Natural killer cell (primary cell): ENCODE results near the gene ST8SIA4. TPM values are rescaled to one million over a fixed set of nuclear protein-coding genes. Genes with fewer than 3 reads are reported as not detected.

Experiments used
- ATAC-seq, 3 donors: fragments of 150-1000 bp in 2 of 3; fragments of 200-7000 bp in 1 of 3; cut with Tn5 transposase; 1 replicate in 1 of 3; 2 replicates in 2 of 3; pipeline ENCODE4 v1.10.0; 2021; ENCODE audit warnings: mild to moderate bottlenecking in 2 of 3, moderate library complexity in 2 of 3
- DNase-seq, 2 donors: peaks; one replicate each; pipeline versions ENCODE4 v3.0.0 to v3.0.0-alpha.2; 2013 to 2021; ENCODE audit warnings: mixed read lengths in 1 of 2
- H3K27ac ChIP-seq: one replicate; pipeline ENCODE4 v1.5.1; 2013; ENCODE audit warnings: mild to moderate bottlenecking, low read length
- H3K27me3 ChIP-seq: one replicate; pipeline ENCODE4 v1.6.1; 2013; ENCODE audit warnings: low read length; ENCODE audit not compliant: control insufficient read depth, insufficient read depth
- H3K36me3 ChIP-seq: one replicate; pipeline ENCODE4 v1.6.1; 2013; ENCODE audit warnings: low read length; ENCODE audit not compliant: control insufficient read depth, insufficient read depth
- H3K4me1 ChIP-seq: one replicate; pipeline ENCODE4 v1.6.1; 2013; ENCODE audit warnings: low read length; ENCODE audit not compliant: control insufficient read depth, insufficient read depth
- H3K4me3 ChIP-seq: one replicate; pipeline ENCODE4 v1.5.1; 2013; ENCODE audit warnings: low read length
- H3K9me3 ChIP-seq: one replicate; pipeline ENCODE4 v1.6.1; 2013; ENCODE audit warnings: low read length; ENCODE audit not compliant: control insufficient read depth, insufficient read depth
- H3K27ac Mint-ChIP-seq, 2 donors: one replicate each; pipeline ENCODE4 v1.8.0; 2022; ENCODE audit warnings: mild to moderate bottlenecking in 2 of 2, mixed read lengths in 2 of 2, moderate library complexity in 1 of 2
- H3K27me3 Mint-ChIP-seq, 2 donors: one replicate each; pipeline ENCODE4 v1.8.0; 2022; ENCODE audit warnings: low read depth in 2 of 2, mixed read lengths in 2 of 2
- H3K36me3 Mint-ChIP-seq: one replicate; pipeline ENCODE4 v1.8.0; 2022; ENCODE audit warnings: mixed read lengths
- H3K4me1 Mint-ChIP-seq, 2 donors: one replicate each; pipeline ENCODE4 v1.8.0; 2022; ENCODE audit warnings: mixed read lengths in 2 of 2
- H3K4me3 Mint-ChIP-seq: one replicate; pipeline ENCODE4 v1.8.0; 2022; ENCODE audit warnings: mild to moderate bottlenecking, moderate library complexity, mixed read lengths
- H3K9me3 Mint-ChIP-seq, 2 donors: one replicate each; pipeline ENCODE4 v1.8.0; 2022; ENCODE audit warnings: mixed read lengths in 2 of 2
- CTCF ChIP-seq: fragments of 200-600 bp; IDR thresholded peaks from one replicate; pipeline ENCODE4 v1.8.0; 2022; ENCODE audit warnings: antibody characterized with exemption
- WGBS: methylation state at CpG from one replicate; pipeline ENCODE4 v1.1.7; 2013; ENCODE audit warnings: missing lambda C conversion rate; ENCODE audit not compliant: insufficient coverage; 5-methylcytosine and 5-hydroxymethylcytosine counted together
- intact Hi-C: fragments of 100-400 bp; cut with micrococcal nuclease; formaldehyde crosslinking; loops from one replicate; pipeline ENCODE4 v1.14.2; 2022
- total RNA-seq, 4 donors: library from RNA; stranded (reverse); fragments of 120-200 nt in 1 of 4; gene quantifications; one replicate each; pipeline versions ENCODE4 v1.2.3 to v1.2.4, GENCODE V29; 2013 to 2022

ST8SIA4 gene
- total RNA-seq, 3 donors from 2014 or later (not counting 1 experiment from before 2014, with no cell fraction given): 36.3 to 63.1 (median 59.9) TPM

DNA sequence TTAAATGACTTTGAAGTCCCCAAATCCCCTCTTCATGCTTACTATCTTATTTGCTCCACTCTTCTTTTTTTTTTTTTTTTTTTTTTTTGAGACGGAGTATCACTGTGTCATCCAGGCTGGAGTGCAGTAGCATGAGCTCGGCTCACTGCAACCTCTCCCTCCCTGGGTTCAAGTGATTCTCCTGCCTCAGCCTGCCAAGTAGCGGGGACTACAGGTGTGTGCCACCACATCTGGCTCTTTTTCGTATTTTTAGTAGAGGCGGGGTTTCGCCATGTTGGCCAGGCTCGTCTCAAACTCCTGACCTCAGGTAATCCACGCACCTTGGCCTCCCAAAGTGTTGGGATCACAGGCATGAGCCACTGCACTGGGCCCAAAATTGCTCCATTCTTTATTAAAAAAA is 51.0 kb downstream of the ST8SIA4 start:
- H3K4me1 ChIP-seq: peaks cover 5% of the 10 kb centered on the region
- H3K27me3 ChIP-seq: no peaks in the 10 kb centered on the region
- no peak overlapping the region for H3K27ac ChIP-seq
- intact Hi-C loops: no loop called here
- no peak for ATAC-seq
- H3K36me3 ChIP-seq: peaks cover 24% of the 10 kb centered on the region
- peaks cover 31 to 37% of the 10 kb centered on the region in 2 donors for H3K4me1 Mint-ChIP-seq
- no peaks in the 10 kb centered on the region for H3K9me3 Mint-ChIP-seq
- H3K27me3 Mint-ChIP-seq: no peaks in the 10 kb centered on the region
- no peaks in the 10 kb centered on the region for H3K9me3 ChIP-seq
- 97% methylated on average over 8 of the region's 8 CpGs for WGBS
- H3K4me3 Mint-ChIP-seq: no peak overlapping the region
- H3K36me3 Mint-ChIP-seq: no peaks in the 10 kb centered on the region
- no peak for DNase-seq
- TF ChIP-seq CTCF: no peak
- H3K4me3 ChIP-seq: no peak overlapping the region
- peak overlapping the region; percentile 82 to 94 for H3K27ac Mint-ChIP-seq

GRCh38 chr5:100846772-100847171 is 56.3 kb downstream of the ST8SIA4 start:
- ATAC-seq: no peak
- no peaks in the 10 kb centered on the region for H3K27me3 Mint-ChIP-seq
- DNase-seq: no peak
- TF ChIP-seq CTCF: no peak
- peaks cover 33 to 40% of the 10 kb centered on the region in 2 donors for H3K4me1 Mint-ChIP-seq
- peak overlapping the region; percentile 21 to 57 for H3K27ac Mint-ChIP-seq
- H3K36me3 Mint-ChIP-seq: no peaks in the 10 kb centered on the region
- 89% methylated on average over 1 of the region's 4 CpGs for WGBS
- H3K27me3 ChIP-seq: no peaks in the 10 kb centered on the region
- intact Hi-C loops: no loop called here
- H3K4me3 ChIP-seq: no peak overlapping the region
- H3K36me3 ChIP-seq: peaks cover 19% of the 10 kb centered on the region
- H3K4me1 ChIP-seq: no peaks in the 10 kb centered on the region
- H3K27ac ChIP-seq: no peak overlapping the region
- no peak overlapping the region for H3K4me3 Mint-ChIP-seq
- H3K9me3 Mint-ChIP-seq: no peaks in the 10 kb centered on the region
- no peaks in the 10 kb centered on the region for H3K9me3 ChIP-seq

GRCh38 chr5:100842080-100842479 is 61.0 kb downstream of the ST8SIA4 start:
- no peak overlapping the region for H3K27ac ChIP-seq
- no CpG with 5 or more reads among the region's 2 CpGs for WGBS
- Mint-ChIP-seq H3K4me3 (no peak overlapping the region), H3K27ac (peak overlapping the region; percentile 85), H3K9me3 (no peaks in the 10 kb centered on the region), H3K27me3 (no peaks in the 10 kb centered on the region), H3K4me1 (peaks cover 62 to 74% of the 10 kb centered on the region in 2 donors), H3K36me3 (no peaks in the 10 kb centered on the region)
- H3K4me1 ChIP-seq: no peaks in the 10 kb centered on the region
- TF ChIP-seq CTCF: no peak
- H3K9me3 ChIP-seq: no peaks in the 10 kb centered on the region
- ATAC-seq: no peak
- no peak for DNase-seq
- H3K36me3 ChIP-seq: peaks cover 14% of the 10 kb centered on the region
- intact Hi-C loops: loop anchor here (5.0 kb wide), 1 partner anchor 45 kb away; no protein-coding TSS in a partner anchor
- no peaks in the 10 kb centered on the region for H3K27me3 ChIP-seq
- H3K4me3 ChIP-seq: no peak overlapping the region
